GM18519 (cell line): ENCODE measurements around the gene RGS2.

ENCODE experiments used
- ATAC-seq: cut with Tn5 transposase; IDR thresholded peaks from one replicate; pipeline ENCODE4 v1.9.1; 2021; ENCODE audit warnings: mild to moderate bottlenecking, moderate library complexity; ENCODE audit not compliant: unreplicated experiment, low FRiP score

The RGS2 gene

DNA sequence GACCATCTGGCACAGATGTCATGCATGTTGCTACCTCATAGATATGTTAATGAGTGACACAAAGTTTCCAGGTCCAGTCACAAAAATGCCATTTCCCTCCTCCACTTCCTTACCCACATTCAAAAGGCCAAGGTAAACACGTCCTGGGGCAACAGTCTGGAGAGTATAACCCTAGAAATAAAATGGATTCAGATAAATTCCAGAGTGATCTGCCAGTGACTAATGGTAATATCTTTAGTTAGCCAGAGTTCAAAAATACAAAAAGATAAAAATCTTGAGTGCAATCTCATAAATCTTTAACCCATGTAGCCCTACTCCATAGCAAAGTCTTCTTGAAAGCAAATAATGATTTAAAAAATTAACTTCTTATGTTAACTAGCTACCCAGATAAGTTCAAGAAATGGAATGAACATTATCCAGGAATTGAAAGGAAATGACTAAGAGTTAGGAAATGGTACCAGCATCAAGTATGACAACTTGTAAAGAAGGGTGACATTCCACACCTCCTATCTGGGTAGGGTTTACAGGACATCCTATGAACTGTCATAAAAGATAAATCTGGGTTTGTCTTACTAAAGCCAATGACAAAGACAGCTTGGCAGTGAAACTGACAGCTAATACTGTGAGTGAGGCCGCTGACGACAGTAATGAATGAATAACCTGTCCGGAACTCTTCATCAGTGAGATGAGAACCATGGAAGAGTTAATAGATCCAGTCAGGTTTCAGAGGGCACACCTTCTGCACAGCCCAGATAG, 18.1 kb downstream of the RGS2 start:
- ATAC-seq = no peak

DNA sequence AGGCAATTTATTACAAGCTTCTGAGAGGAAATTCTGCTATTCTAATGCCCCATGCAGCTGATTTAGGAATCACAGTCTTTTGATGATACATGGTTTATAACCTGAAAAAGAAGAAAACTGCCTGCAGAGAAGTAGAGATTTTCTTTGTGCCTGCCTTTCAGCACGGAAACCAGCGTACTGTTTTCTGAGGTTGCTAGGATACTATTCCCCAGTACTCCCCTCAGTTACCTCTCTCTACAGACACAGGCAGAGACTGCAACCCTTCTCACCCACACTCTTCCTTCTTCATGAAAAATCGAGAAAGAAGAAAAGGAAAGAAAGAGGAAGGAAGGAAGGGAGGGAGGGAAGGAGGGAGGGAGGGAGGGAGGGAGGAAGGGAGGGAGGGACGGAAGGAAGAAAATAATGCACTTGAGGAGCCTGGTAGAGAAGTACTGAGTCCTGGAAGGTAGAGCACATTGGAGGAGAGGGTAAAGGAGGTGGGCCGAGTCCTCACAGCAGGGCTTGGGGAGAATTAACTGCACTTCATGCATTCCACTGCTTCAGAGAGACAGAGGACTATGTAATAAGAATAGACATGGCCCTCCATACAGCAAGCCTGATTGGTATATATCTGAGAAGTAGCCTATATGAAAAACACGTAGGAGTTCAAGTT, 21.9 kb downstream of the RGS2 start:
- no peak for ATAC-seq

DNA sequence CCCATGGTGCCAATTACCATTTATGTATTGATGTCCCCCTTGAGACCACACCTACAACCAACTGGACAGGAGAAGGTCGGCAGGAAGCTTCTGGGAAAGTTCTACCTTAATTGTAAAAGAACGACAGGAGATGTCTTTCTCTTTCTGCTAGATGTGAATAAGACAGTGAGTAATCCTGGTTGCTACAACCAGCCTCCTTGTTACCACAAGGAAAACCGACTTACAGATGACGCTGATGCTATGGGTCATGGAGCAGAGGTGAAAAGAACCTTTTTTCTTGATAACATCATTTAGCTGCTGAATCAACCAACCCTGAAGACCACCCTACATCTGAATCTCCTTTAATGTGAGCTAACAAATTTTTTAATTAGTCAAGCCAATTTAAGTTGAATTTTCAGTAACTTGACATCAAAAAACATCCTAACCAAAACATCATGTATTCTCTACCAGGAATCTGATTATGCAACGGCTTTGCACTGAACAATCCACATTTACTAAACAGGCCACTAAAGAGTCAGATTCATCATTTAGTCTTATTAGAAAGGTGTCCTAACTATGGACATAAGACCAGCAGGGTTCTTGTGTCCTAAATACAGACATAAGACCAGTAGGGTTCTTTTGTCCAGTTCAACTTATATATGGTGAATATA, 23.0 kb downstream of the RGS2 start:
- no peak for ATAC-seq

- ATAC-seq = no peak
Measured at GRCh38 chr1:192832492-192832891, 23.7 kb downstream of the RGS2 start.

DNA sequence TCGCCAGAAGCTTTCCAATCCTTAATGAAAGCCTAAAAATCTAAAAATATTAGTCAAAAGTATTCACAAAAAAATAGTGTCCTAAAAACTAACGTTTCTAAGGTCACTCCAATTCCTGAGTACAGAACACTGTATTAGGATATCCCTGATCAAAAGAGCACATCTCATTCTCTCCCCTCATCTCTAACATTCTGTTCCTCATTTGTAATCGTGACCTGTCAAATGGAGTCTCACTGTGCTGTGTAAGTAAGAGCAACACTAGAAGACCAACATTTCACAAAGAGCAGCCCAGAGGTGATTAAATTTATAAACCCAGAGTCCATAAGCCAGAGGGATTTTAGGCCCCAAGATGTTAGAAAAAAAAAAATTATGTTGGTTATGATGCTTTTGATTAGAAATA, 26.3 kb downstream of the RGS2 start:
- no peak for ATAC-seq

- no peak for ATAC-seq
Measured at GRCh38 chr1:192839162-192840066, 30.6 kb downstream of the RGS2 start.

GRCh38 chr1:192844360-192844759, 35.5 kb downstream of the RGS2 start:
- no peak for ATAC-seq

- no peak for ATAC-seq
Measured at GRCh38 chr1:192846950-192847349, 38.1 kb downstream of the RGS2 start.

DNA sequence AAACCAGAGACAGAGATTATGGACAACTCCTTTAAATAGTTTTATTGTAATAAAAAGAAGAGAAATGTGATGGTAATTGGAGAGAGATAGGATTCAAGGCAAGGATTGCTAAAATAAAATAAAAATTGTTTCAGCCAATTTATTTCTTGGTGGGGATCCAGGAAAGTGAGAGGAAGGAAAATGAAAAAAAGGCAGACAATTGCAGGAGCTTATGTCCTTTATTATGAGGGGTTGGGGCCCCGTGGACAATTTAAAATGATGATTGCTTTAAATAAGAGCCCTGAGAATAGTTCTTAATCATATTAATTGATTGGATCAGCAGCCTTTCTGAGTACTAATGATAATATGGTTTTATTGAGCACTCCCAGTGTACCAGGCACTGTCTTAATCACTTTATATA, 40.2 kb downstream of the RGS2 start:
- no peak for ATAC-seq

DNA sequence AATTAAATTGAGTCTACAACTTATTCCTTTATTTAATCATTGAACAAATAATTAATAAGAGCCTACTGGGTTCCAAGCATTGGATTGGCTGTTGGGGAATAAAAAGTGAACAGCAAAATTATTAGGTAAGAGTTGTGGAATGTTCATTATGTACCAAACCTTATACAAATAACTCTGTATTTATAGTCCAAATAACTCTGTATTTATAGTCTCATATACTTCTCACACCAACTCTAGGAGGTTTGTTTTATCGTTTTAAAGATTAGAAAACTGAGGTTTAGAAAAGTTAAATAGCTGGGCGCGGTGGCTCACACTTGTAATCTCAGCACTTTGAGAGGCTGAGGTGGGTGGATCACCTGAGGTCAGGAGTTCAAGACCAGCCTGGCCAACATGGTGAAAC, 40.6 kb downstream of the RGS2 start:
- ATAC-seq = no peak

DNA sequence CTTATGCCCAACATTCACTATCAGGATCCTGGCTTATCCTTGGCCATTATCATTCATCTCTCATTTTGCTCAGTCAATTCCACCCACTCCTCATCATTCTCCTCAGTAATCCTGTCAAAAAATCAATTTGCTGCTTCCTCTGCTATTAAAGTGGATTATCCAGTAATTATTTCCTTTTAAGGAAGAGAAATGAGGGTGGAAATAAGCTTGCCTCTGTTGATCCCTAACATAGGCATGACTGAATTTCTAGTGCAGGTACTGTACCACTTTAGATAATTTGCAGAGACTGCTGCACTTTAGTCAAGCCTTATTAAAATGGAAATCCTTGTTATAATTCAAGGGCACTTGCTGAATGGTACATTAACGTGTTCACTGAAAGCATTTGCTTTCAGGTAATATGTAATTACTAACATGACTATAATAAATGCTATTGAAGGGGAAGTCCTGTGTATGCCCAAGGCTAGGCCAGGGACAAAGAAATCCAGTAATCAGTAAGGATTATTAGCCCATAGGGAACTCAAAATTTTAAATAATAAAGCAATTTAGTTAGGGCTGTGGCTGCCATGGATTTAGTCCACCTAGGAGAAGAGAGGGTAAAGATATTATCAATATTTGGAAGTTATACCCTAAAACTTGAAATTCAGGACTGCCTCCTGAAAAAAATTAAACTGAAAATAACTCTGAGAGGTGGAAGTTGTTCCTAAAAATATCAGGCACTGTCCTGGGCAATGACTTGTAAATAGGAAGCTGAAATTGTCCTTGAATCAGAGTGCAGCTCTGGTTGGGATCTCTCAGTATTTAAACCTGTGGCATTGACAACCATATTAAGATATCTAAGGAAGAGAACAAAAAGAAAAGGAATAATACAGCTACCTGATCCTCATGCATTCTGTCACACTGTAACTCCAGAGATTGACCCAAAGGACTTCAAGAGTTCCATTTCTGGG, 43.4 kb downstream of the RGS2 start:
- no peak for ATAC-seq

GRCh38 chr1:192858456-192858855, 49.6 kb downstream of the RGS2 start:
- ATAC-seq = peak; percentile 39

GRCh38 chr1:192859808-192860207, 51.0 kb downstream of the RGS2 start:
- no peak for ATAC-seq

DNA sequence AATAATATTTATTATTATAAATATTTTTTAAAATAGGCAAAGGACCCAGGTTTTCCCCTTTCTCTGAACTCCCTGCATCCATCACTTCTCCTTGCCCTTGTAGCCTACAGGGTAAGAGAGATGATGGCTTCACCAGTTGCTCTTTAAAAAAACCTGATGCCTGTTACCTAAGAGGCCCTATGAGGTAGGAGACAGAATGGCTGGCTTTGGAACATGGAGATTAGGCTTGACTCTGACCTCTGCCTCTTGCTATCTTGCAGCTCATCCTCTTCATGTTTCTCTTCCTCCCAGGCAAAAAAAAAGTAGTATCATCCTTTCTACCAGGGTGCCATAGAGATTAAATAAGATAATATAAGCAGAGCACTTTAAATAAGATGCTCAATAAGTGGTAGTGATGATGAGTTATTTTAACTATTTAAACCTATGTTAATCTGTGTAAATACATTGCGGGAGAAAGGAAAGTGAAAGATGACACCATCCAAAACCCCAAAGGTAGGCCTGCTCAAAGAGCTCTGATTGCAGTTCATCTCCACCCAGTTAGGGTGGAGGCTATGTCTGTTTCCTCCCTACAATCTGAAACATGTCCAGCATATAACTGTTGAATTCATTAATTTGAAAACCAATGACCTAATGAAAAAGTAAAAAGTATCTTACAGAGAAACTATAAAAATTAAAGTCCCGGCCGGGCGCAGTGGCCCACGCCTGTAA, 51.8 kb downstream of the RGS2 start:
- no peak for ATAC-seq

- no peak for ATAC-seq
Measured at GRCh38 chr1:192861860-192862259, 53.0 kb downstream of the RGS2 start.
